NCI-H1417 treated with DMSO at 0.1 percent for 48 hours (cell line): ENCODE data around the gene ZYG11B.
"Not testable (repeated sequence)": the region's sequence is repeated elsewhere in the genome, so short reads cannot be mapped to it uniquely, and the experiment has no call there.

ENCODE experiments used
- DNase-seq: peaks from one replicate; lab custom pipeline; 2025; lab: John Stamatoyannopoulos, UW

The ZYG11B gene

GRCh38 chr1:52852854-52853253, 126.6 kb downstream of the ZYG11B start:
- DNase-seq = no peak

- DNase-seq = no peak
These were observed 129.3 kb downstream of the ZYG11B start for GRCh38 chr1:52855584-52855983.

- no peak for DNase-seq
These were observed 129.8 kb downstream of the ZYG11B start for GRCh38 chr1:52856026-52856425.

- no peak for DNase-seq
These were observed 131.2 kb downstream of the ZYG11B start for GRCh38 chr1:52857443-52857842.

- DNase-seq = no peak
These were observed 136.6 kb downstream of the ZYG11B start for GRCh38 chr1:52862666-52863458.

GRCh38 chr1:52867087-52867863, 141.0 kb downstream of the ZYG11B start:
- DNase-seq = no peak

- not testable (repeated sequence) for DNase-seq
These were observed 143.5 kb downstream of the ZYG11B start for GRCh38 chr1:52869727-52870126.

GRCh38 chr1:52876843-52877242, 150.6 kb downstream of the ZYG11B start:
- DNase-seq = no peak
